ENCODE data around the gene GPR21. TPM values are rescaled to one million over a fixed set of nuclear protein-coding genes. Genes with fewer than 3 reads are reported as not detected.

Gene GPR21
- 2.4 and 2.7 TPM in 2 replicates for total RNA-seq
- polyA plus RNA-seq = 0.36 and 0.62 TPM in 2 replicates
- 0.08 TPM in 1 of 2 replicates, not detected in the other for polyA plus RNA-seq (2011; cell fraction: cytosol; rRNA removed)
- 0.78 and 3.1 TPM in 2 replicates for polyA plus RNA-seq (2011; cell fraction: nucleus; rRNA removed)
- not detected in 2 replicates for polyA plus RNA-seq (2012)
- polyA minus RNA-seq = 32.6 and 32.7 TPM in 2 replicates
- 1.4 TPM for polyA minus RNA-seq (2011; cell fraction: cytosol; rRNA and poly(A)+ RNA removed)
- 49.4 and 58.0 TPM in 2 replicates for polyA minus RNA-seq (2011; cell fraction: nucleus; rRNA and poly(A)+ RNA removed)
- Bru-seq, nascent RNA = percentile 84 among the genes with signal in this experiment
- percentile 39 among the genes with signal in this experiment for BruChase-seq, experiment 1, labeled RNA remaining after a 6-hour chase
- percentile 68 among the genes with signal in this experiment for BruChase-seq, experiment 2, labeled RNA remaining after a 2-hour chase
- long read RNA-seq = 0 reads

GRCh38 chr9:123033352-123033751 lies at the start of gene GPR21:
TSS of gene GPR21 (plus strand) at chr9:123033667. CDS start at chr9:123034567, 900 bp downstream.
- Histone ChIP-seq H3K4me3 (replicated peaks in 1 of 3; ENCODE audit: insufficient read depth in 1 of 3, low read depth in 1 of 3, low read length in 3 of 3) (no peak within 1 kb of the TSS), H3K27me3 (ENCODE audit: control insufficient read depth in 2 of 2, insufficient read depth in 2 of 2, low read length in 2 of 2) (no peaks in the 10 kb centered on the region), H4K20me1 (replicated peaks; ENCODE audit: control insufficient read depth, extremely low read depth, insufficient read depth, low read length) (no peaks in the 10 kb centered on the region), H2AFZ (ENCODE audit: low read depth, low read length) (peak within 1 kb of the TSS; percentile 35), H3K9me3 (replicated peaks; ENCODE audit: control insufficient read depth, insufficient read depth, low read length) (no peaks in the 10 kb centered on the region), H3K79me2 (ENCODE audit: control insufficient read depth, insufficient read depth, low read length) (no peaks in the 10 kb centered on the region), H3K4me1 (ENCODE audit: control insufficient read depth, extremely low read depth, insufficient read depth, low read length) (peaks cover 11% of the 10 kb centered on the region), H3K36me3 (ENCODE audit: control insufficient read depth in 2 of 2, extremely low read depth in 1 of 2, insufficient read depth in 2 of 2, low read length in 2 of 2) (peaks cover 5 to 6% of the 10 kb centered on the region in 2 experiments), H3K4me2 (ENCODE audit: insufficient read depth, low read length) (peak within 1 kb of the TSS; percentile 28), H3K9me1 (replicated peaks; ENCODE audit: control insufficient read depth, extremely low read depth, insufficient read depth, low read length) (no peaks in the 10 kb centered on the region), H3K9ac (replicated peaks; ENCODE audit: extremely low read depth, insufficient read depth, low read length) (no peak within 1 kb of the TSS), H3K27ac (ENCODE audit: insufficient read depth, low read depth, low read length) (no peak within 1 kb of the TSS)
- CTCF ChIA-PET = interaction anchor here (1.0 to 1.4 kb wide), 4 partner anchors 13 to 42 kb away, joined by 3 to 4 read pairs (median 3); no protein-coding TSS in a partner anchor
- BruUV-seq (replicated peaks) = no TSS peak
- FAIRE-seq (no peak), DNase-seq (ENCODE audit: low read depth, low spot score) (no peak)
- POLR2A ChIA-PET = no interaction called here
- no peak for TF ChIP-seq MAX (IDR thresholded peaks at IDR 0.05; ENCODE audit: insufficient read depth, insufficient read length)
- TF ChIP-seq EZH2 (IDR thresholded peaks at IDR 0.05; ENCODE audit: borderline replicate concordance, low read depth, low read length, severe bottlenecking) = no peak
- TF ChIP-seq CTCF (IDR thresholded peaks at IDR 0.05; ENCODE audit: extremely low read depth in 1 of 2, insufficient read depth in 1 of 2, low read depth in 1 of 2, low read length in 2 of 2) = no peak
- TF ChIP-seq MYC (IDR thresholded peaks at IDR 0.05; ENCODE audit: low read depth, low read length) = no peak
- TF ChIP-seq JUN (IDR thresholded peaks at IDR 0.05; ENCODE audit: borderline replicate concordance, insufficient read depth, insufficient read length, low read depth) = no peak
- no peak for TF ChIP-seq GATA2 (IDR thresholded peaks at IDR 0.05; ENCODE audit: insufficient read depth, insufficient read length, low read depth, low read length)
- TF ChIP-seq POLR2A (IDR thresholded peaks at IDR 0.05; ENCODE audit: low read depth, low read length) = no peak
- TF ChIP-seq POLR2AphosphoS5 (IDR thresholded peaks at IDR 0.05; ENCODE audit: insufficient read depth, low read depth, low read length) = no peak
- no peak for TF ChIP-seq FOS (IDR thresholded peaks at IDR 0.05; ENCODE audit: borderline replicate concordance, insufficient read depth, low read length)
- dilution Hi-C loops (cut with MboI; ENCODE audit: extremely low pct_ligation_motif_present, low sequenced_read_pairs) = no loop called here
- intact Hi-C loops (cut with micrococcal nuclease) = loop anchor here (1.0 kb wide), 1 partner anchor 16 kb away; no protein-coding TSS in a partner anchor

All from endothelial cell of umbilical vein (primary cell).